ENCODE results near the gene ORC1. TPM values are rescaled to one million over a fixed set of nuclear protein-coding genes. Genes with fewer than 3 reads are reported as not detected.
"Not testable (repeated sequence)": the region's sequence is repeated elsewhere in the genome, so short reads cannot be mapped to it uniquely, and the experiment has no call there.

The ORC1 gene
- total and polyA plus RNA-seq, 4 experiments from 2014 or later = 0.16 to 1.5 (median 0.68) TPM

DNA sequence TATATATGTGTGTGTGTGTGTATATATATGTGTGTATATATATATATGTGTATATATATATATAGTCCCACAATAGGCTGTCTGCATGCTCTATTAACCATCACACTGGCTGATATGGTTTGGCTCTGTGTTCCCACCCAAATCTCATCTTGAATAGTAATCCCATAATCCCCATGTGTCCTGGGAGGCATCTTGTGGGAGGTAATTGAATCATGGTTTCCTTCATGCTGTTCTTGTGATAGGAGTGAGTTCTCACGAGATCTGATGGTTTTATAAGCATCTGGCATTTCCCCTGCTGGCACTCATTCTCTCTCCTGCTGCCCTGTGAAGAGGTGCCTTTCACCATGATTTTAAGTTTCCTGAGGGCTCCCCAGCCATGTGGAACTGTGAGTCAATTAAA, 34.4 kb downstream of the ORC1 start:
- Mint-ChIP-seq H3K4me1 (peaks cover 15 to 31% (median 21%) of the 10 kb centered on the region in 4 donors), H3K4me3 (peak overlapping the region in 1 of 8 donors; percentile 55)
- H3K27me3 ChIP-seq (ENCODE audit: insufficient read depth, low read length); H3K9me3 ChIP-seq (ENCODE audit: control insufficient read depth in 1 of 2, low read length in 2 of 2); H3K9me3 Mint-ChIP-seq; DNase-seq; H3K27ac ChIP-seq (ENCODE audit: low read depth, low read length); H3K27ac Mint-ChIP-seq; H3K36me3 Mint-ChIP-seq; H3K36me3 ChIP-seq (ENCODE audit: insufficient read depth, low read length); H3K27me3 Mint-ChIP-seq; CTCF ChIA-PET (ENCODE audit: partially characterized antibody); H3K4me3 ChIP-seq (ENCODE audit: low read length in 2 of 2); POLR2A ChIA-PET (ENCODE audit: partially characterized antibody): not testable (repeated sequence)
- H3K4me1 ChIP-seq (ENCODE audit: insufficient read depth, low read length) = peaks cover 15% of the 10 kb centered on the region
- intact Hi-C loops (cut with micrococcal nuclease) = loop anchor here (5.0 kb wide), 2 partner anchors 267 to 338 kb away; partner anchors contain the start of gene KTI12

DNA sequence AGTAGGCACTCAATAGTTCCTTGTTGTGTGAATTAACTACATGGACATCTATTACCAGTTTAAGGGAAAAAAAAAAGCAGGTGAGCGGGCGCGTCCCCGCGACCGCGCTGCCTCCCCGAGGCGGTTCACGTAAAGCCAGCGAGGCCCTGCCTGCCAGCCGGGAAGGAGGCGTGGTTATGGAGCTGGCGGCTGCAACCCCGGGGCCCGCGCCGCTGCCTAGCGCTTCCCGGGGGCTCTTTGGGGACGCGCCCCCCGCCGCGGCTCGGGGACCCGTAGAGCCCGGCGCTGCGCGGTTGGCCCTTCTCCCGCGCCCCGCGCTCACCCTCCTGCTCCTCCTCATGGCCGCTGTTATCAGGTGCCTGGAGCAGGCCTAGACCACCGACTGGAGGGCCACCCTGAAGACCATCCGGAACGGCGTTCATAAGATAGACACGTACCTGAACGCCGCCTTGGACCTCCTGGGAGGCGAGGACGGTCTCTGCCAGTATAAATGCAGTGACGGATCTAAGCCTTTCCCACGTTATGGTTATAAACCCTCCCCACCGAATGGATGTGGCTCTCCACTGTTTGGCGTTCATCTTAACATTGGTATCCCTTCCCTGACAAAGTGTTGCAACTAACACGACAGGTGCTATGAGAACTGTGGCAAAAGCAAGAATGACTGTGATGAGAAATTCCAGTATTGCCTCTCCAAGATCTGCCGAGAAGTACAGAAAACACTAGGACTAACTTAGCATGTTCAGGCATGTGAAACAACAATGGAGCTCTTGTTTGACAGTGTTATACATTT, 35.6 kb downstream of the ORC1 start:
- peak overlapping the region in 1 of 2 donors; percentile 44 for H3K4me3 ChIP-seq (ENCODE audit: low read length in 2 of 2)
- Mint-ChIP-seq H3K27me3 (no peaks in the 10 kb centered on the region), H3K36me3 (peaks cover 0 to 16% of the 10 kb centered on the region in 2 donors), H3K4me1 (peaks cover 18 to 43% (median 32%) of the 10 kb centered on the region in 4 donors), H3K27ac (peak overlapping the region in 5 of 7 donors; percentile 47 to 88 (median 85)), H3K9me3 (peaks cover 0 to 2% (median 0%) of the 10 kb centered on the region in 8 donors), H3K4me3 (peak overlapping the region; percentile 58 to 87 (median 74))
- POLR2A ChIA-PET (ENCODE audit: partially characterized antibody) = interaction anchor here (0.9 to 1.5 kb wide), 5 partner anchors 12 to 360 kb away, joined by 3 to 14 read pairs (median 4); partner anchors contain the start of genes ORC1, PRPF38A and TUT4
- peaks cover 28% of the 10 kb centered on the region for H3K4me1 ChIP-seq (ENCODE audit: insufficient read depth, low read length)
- intact Hi-C loops (cut with micrococcal nuclease) = loop anchor here (5.0 kb wide), 2 partner anchors 269 to 336 kb away; partner anchors contain the start of gene KTI12
- CTCF ChIA-PET (ENCODE audit: partially characterized antibody) = interaction anchor here (1.0 to 2.7 kb wide), 4 partner anchors 12 to 318 kb away, joined by 3 to 12 read pairs (median 4); partner anchors contain the start of genes ORC1 and PRPF38A
- no peaks in the 10 kb centered on the region for H3K36me3 ChIP-seq (ENCODE audit: insufficient read depth, low read length)
- no peak overlapping the region for H3K27ac ChIP-seq (ENCODE audit: low read depth, low read length)
- peak; percentile 56 to 62 (median 61) for DNase-seq
- no peaks in the 10 kb centered on the region for H3K9me3 ChIP-seq (ENCODE audit: control insufficient read depth in 1 of 2, low read length in 2 of 2)
- no peaks in the 10 kb centered on the region for H3K27me3 ChIP-seq (ENCODE audit: insufficient read depth, low read length)

DNA sequence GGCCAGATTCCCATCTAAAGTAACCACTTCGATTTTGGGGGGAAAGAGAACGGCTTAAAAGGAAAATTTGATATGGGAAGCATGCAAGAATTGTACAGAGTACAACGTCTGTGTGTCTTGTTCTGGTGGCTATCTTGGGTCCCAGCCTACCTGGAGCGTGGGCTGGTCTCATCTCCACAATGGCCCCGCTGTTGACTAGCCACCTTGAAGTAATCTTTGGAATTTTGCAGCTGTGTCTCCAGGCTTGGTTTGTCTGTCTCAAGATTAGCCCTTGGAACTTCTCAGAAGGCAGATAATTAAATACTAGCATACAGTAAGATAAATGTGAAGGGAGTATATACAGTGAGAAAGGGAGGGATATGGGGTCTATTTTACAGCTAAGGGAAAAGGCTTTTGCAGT, 37.0 kb downstream of the ORC1 start:
- H3K4me3 Mint-ChIP-seq = peak overlapping the region in 4 of 8 donors; percentile 39 to 97 (median 74)
- ChIA-PET POLR2A (ENCODE audit: partially characterized antibody) (interaction anchor here (1.0 to 3.3 kb wide), 7 partner anchors 18 to 361 kb away, joined by 3 to 68 read pairs (median 3); partner anchors contain the start of genes ORC1, PRPF38A and TUT4), CTCF (ENCODE audit: partially characterized antibody) (interaction anchor here (0.9 to 2.7 kb wide), 3 partner anchors 10 to 201 kb away, joined by 3 to 12 read pairs (median 3); partner anchors contain the start of genes ORC1 and PRPF38A)
- peaks cover under 1 to 23% of the 10 kb centered on the region in 2 donors for H3K36me3 Mint-ChIP-seq
- peaks cover 0 to 2% (median 0%) of the 10 kb centered on the region in 8 donors for H3K9me3 Mint-ChIP-seq
- H3K27ac ChIP-seq (ENCODE audit: low read depth, low read length) = no peak overlapping the region
- intact Hi-C loops (cut with micrococcal nuclease) = loop anchor here (2.0 to 5.0 kb wide), 3 partner anchors 186 to 335 kb away; partner anchors contain the start of genes KTI12 and TUT4
- peaks cover 6% of the 10 kb centered on the region for H3K36me3 ChIP-seq (ENCODE audit: insufficient read depth, low read length)
- H3K4me1 ChIP-seq (ENCODE audit: insufficient read depth, low read length) = peaks cover 32% of the 10 kb centered on the region
- no peaks in the 10 kb centered on the region for H3K27me3 Mint-ChIP-seq
- H3K27me3 ChIP-seq (ENCODE audit: insufficient read depth, low read length) = no peaks in the 10 kb centered on the region
- H3K9me3 ChIP-seq (ENCODE audit: control insufficient read depth in 1 of 2, low read length in 2 of 2) = no peaks in the 10 kb centered on the region
- DNase-seq = no peak
- peak overlapping the region in 1 of 7 donors; percentile 95 for H3K27ac Mint-ChIP-seq
- peaks cover 20 to 48% (median 35%) of the 10 kb centered on the region in 4 donors for H3K4me1 Mint-ChIP-seq
- H3K4me3 ChIP-seq (ENCODE audit: low read length in 2 of 2) = no peak overlapping the region

DNA sequence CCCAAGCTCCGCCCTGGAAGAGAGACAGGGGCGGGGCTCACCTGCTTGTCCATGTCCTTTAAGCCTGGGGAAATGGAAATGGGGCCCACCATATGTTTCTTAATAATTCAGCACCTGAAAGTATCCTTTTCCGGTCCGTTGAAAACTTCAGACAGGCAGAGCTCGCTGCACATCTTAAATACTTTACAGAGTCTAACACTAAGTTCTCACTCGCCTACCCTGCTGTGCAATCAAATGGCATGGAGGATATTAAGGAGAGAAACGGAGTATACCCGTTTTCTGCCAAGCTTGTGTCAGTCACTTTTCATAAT, 37.8 kb downstream of the ORC1 start:
- H3K27me3 Mint-ChIP-seq = no peaks in the 10 kb centered on the region
- peaks cover 8 to 31% of the 10 kb centered on the region in 2 donors for H3K36me3 Mint-ChIP-seq
- H3K27ac Mint-ChIP-seq = peak overlapping the region; percentile 61 to 95 (median 93)
- DNase-seq = no peak
- intact Hi-C loops (cut with micrococcal nuclease) = loop anchor here (1.0 to 5.0 kb wide), 7 partner anchors 38 to 334 kb away; partner anchors contain the start of genes BTF3L4, KTI12, ORC1 and PRPF38A
- ChIA-PET CTCF (ENCODE audit: partially characterized antibody) (no interaction called here), POLR2A (ENCODE audit: partially characterized antibody) (interaction anchor here (0.7 to 3.3 kb wide), 13 partner anchors 17 to 361 kb away, joined by 3 to 68 read pairs (median 7); partner anchors contain the start of genes KTI12, ORC1, PRPF38A and TXNDC12)
- Histone ChIP-seq H3K27me3 (ENCODE audit: insufficient read depth, low read length) (no peaks in the 10 kb centered on the region), H3K9me3 (ENCODE audit: control insufficient read depth in 1 of 2, low read length in 2 of 2) (no peaks in the 10 kb centered on the region), H3K4me1 (ENCODE audit: insufficient read depth, low read length) (peaks cover 32% of the 10 kb centered on the region), H3K36me3 (ENCODE audit: insufficient read depth, low read length) (peaks cover 14% of the 10 kb centered on the region), H3K27ac (ENCODE audit: low read depth, low read length) (peak overlapping the region; percentile 78), H3K4me3 (ENCODE audit: low read length in 2 of 2) (peak overlapping the region; percentile 53 to 88)
- peaks cover 0 to 4% (median 0%) of the 10 kb centered on the region in 8 donors for H3K9me3 Mint-ChIP-seq
- peak overlapping the region; percentile 86 to 97 (median 91) for H3K4me3 Mint-ChIP-seq
- peaks cover 20 to 56% (median 40%) of the 10 kb centered on the region in 4 donors for H3K4me1 Mint-ChIP-seq

DNA sequence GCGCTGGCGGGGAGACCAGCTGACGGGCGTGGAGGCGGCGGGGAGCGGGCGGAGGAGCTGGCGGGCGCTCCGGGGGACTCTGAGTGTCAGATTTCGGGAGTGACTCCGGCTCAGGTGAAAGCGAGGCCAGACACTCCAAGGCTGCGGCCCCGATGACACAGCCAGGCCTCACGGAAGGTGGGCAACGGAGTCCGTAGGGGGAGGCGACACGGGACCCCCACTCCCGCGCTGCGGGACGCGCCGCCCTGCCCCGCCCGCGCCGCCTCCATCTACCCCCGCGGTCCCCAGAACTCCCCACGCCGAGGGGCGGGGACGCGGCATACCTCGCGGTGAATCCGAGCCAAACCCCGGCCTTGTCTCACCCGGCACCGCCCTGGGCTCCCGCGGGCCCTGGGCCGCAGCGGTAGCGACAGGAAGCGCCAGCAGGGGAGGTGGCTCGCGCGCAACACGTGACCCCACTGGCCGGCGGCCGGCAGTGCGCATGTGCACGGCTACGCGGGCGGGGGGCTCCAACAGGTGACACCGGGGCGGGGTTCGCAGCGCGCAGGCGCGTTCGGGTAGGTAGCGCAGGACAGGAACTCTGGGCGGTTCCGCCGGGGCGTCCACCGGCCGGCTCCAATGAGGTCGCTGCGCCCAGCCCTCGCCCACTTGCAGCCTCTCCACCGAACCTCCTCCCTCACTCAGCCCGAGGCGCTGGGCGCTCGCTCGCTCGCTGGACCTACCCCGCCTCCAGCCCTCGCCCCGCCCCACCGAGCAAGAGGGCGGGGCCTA, 38.3 kb downstream of the ORC1 start, which contains the start of gene CC2D1B:
Gene CC2D1B (minus strand): TSS at position 460 of the 771 bp plus-strand sequence. CDS start 1,585 bp downstream, outside the sequence.
- POLR2A ChIA-PET (ENCODE audit: partially characterized antibody) = interaction anchor here (0.7 to 3.3 kb wide), 22 partner anchors 10 to 362 kb away, joined by 3 to 68 read pairs (median 4); partner anchors contain the start of genes KTI12, ORC1, PRPF38A and TXNDC12
- intact Hi-C loops (cut with micrococcal nuclease) = loop anchor here (1.0 to 5.0 kb wide), 8 partner anchors 38 to 334 kb away; partner anchors contain the start of genes BTF3L4, KTI12, ORC1 and PRPF38A
- peak within 1 kb of the TSS; percentile 78 for H3K27ac ChIP-seq (ENCODE audit: low read depth, low read length)
- H3K36me3 ChIP-seq (ENCODE audit: insufficient read depth, low read length) = peaks cover 19% of the 10 kb centered on the region
- Mint-ChIP-seq H3K4me1 (peaks cover 20 to 56% (median 41%) of the 10 kb centered on the region in 4 donors), H3K36me3 (peaks cover 13 to 35% of the 10 kb centered on the region in 2 donors), H3K4me3 (peak within 1 kb of the TSS; percentile 90 to 97 (median 92)), H3K27me3 (no peaks in the 10 kb centered on the region), H3K9me3 (peaks cover 0 to 4% (median 0%) of the 10 kb centered on the region in 8 donors), H3K27ac (peak within 1 kb of the TSS; percentile 90 to 97 (median 95))
- H3K4me3 ChIP-seq (ENCODE audit: low read length in 2 of 2) = peak within 1 kb of the TSS; percentile 53 to 88
- DNase-seq = peak; percentile 98 to 100 (median 100)
- CTCF ChIA-PET (ENCODE audit: partially characterized antibody) = interaction anchor here (1.4 kb wide), 1 partner anchor 321 kb away, joined by 3 read pairs; no protein-coding TSS in a partner anchor
- no peaks in the 10 kb centered on the region for H3K27me3 ChIP-seq (ENCODE audit: insufficient read depth, low read length)
- H3K9me3 ChIP-seq (ENCODE audit: control insufficient read depth in 1 of 2, low read length in 2 of 2) = no peaks in the 10 kb centered on the region
- peaks cover 32% of the 10 kb centered on the region for H3K4me1 ChIP-seq (ENCODE audit: insufficient read depth, low read length)

DNA sequence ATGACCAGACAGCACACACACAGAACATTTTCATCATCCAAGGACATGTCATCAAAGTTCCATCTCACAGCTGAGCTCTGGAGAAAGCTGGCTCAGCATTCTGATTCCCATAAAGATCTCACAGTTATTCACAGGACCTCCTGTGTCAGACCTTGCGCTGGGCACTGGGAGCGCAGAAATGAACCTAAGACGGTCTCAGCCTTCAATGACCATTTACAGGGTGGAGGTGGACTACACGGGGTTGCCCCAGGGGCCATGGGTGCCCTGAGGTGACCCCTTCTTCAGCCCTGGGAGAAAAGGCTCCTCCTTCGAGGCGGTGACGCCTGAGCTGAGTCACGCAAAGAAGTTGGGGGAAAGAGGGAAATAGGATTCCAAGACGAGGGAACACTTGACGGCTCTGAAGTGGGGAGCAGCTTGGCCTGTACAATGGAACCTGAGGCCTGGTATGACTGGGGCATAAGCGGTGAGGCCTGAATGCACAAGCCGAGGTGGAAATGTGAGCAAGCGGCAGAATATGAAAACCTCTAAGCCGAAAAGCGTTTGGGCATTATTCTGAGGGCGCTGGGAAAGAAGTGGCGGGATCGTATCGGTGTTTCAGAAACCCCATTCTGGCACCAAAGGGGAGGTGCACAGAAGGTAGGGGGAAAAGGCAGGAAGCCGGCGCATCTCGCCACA, 39.0 kb downstream of the ORC1 start:
- Mint-ChIP-seq H3K27ac (peak overlapping the region; percentile 90 to 97 (median 95)), H3K4me3 (peak overlapping the region; percentile 90 to 97 (median 92)), H3K36me3 (peaks cover 13 to 40% of the 10 kb centered on the region in 2 donors), H3K9me3 (peaks cover 0 to 4% (median 0%) of the 10 kb centered on the region in 8 donors), H3K27me3 (no peaks in the 10 kb centered on the region), H3K4me1 (peaks cover 20 to 56% (median 41%) of the 10 kb centered on the region in 4 donors)
- intact Hi-C loops (cut with micrococcal nuclease) = loop anchor here (1.0 to 5.0 kb wide), 3 partner anchors 224 to 333 kb away; partner anchors contain the start of gene KTI12
- ChIA-PET POLR2A (ENCODE audit: partially characterized antibody) (interaction anchor here (0.7 to 3.3 kb wide), 17 partner anchors 9 to 361 kb away, joined by 3 to 68 read pairs (median 5); partner anchors contain the start of genes ORC1, PRPF38A, TXNDC12 and ZYG11B), CTCF (ENCODE audit: partially characterized antibody) (interaction anchor here (1.4 kb wide), 1 partner anchor 322 kb away, joined by 3 read pairs; no protein-coding TSS in a partner anchor)
- no peaks in the 10 kb centered on the region for H3K9me3 ChIP-seq (ENCODE audit: control insufficient read depth in 1 of 2, low read length in 2 of 2)
- H3K27ac ChIP-seq (ENCODE audit: low read depth, low read length) = peak overlapping the region; percentile 78
- H3K4me3 ChIP-seq (ENCODE audit: low read length in 2 of 2) = peak overlapping the region; percentile 31 to 88
- DNase-seq = peak in 1 of 5 donors; percentile 51
- no peaks in the 10 kb centered on the region for H3K27me3 ChIP-seq (ENCODE audit: insufficient read depth, low read length)
- peaks cover 26% of the 10 kb centered on the region for H3K36me3 ChIP-seq (ENCODE audit: insufficient read depth, low read length)
- H3K4me1 ChIP-seq (ENCODE audit: insufficient read depth, low read length) = peaks cover 32% of the 10 kb centered on the region
